Upper lobe of right lung (tissue), 1 donor: ENCODE data around the gene GNL2. TPM values are rescaled to one million over a fixed set of nuclear protein-coding genes. Genes with fewer than 3 reads are reported as not detected.

Experiments used
- ATAC-seq: fragments of 200-7000 bp; cut with Tn5 transposase; one replicate; pipeline ENCODE4 v1.9.1; 2020; ENCODE audit warnings: mild to moderate bottlenecking, moderate library complexity
- DNase-seq: peaks from one replicate; pipeline ENCODE4 v3.0.0-alpha.2; 2020
- H3K27ac ChIP-seq: fragments of 200-600 bp; one replicate; pipeline ENCODE4 v1.8.0; 2022
- H3K27me3 ChIP-seq: fragments of 200-600 bp; one replicate; pipeline ENCODE4 v1.8.0; 2022; ENCODE audit warnings: mild to moderate bottlenecking
- H3K36me3 ChIP-seq: fragments of 200-600 bp; one replicate; pipeline ENCODE4 v1.8.0; 2022
- H3K4me1 ChIP-seq: fragments of 200-600 bp; one replicate; pipeline ENCODE4 v1.8.0; 2022
- H3K4me3 ChIP-seq: fragments of 200-600 bp; one replicate; pipeline ENCODE4 v1.8.0; 2022; ENCODE audit warnings: mild to moderate bottlenecking
- H3K9me3 ChIP-seq: fragments of 200-600 bp; one replicate; pipeline ENCODE4 v1.8.0; 2022
- intact Hi-C: fragments of 100-400 bp; cut with DNase I; formaldehyde crosslinking; loops from one replicate; pipeline ENCODE4 v1.11.0; 2022
- total RNA-seq: library from RNA; stranded (reverse); fragmentation: NEBNext Ultra II Directional; extraction: Animal tissue kit (Norgen Biotek cat#: 25700); gene quantifications from one replicate; pipeline ENCODE4 v1.2.1, GENCODE V29; 2021
- TF ChIP-seq, protein P1 (sequence below): fragments of 200-600 bp; IDR thresholded peaks from one replicate; pipeline ENCODE4 v1.8.0; 2022; ENCODE audit warnings: antibody characterized with exemption
- donor health status: DM: no; HTN: yes; CAD: no; lungs with severe emphysema.

The GNL2 gene
- total RNA-seq, 1 donor from 2014 or later: 36.5 TPM

- Histone ChIP-seq H3K4me1 (peaks cover 24% of the 10 kb centered on the region), H3K9me3 (no peaks in the 10 kb centered on the region), H3K27ac (peak within 1 kb of the TSS; percentile 87), H3K36me3 (peaks cover 4% of the 10 kb centered on the region), H3K4me3 (peak within 1 kb of the TSS; percentile 52), H3K27me3 (no peaks in the 10 kb centered on the region)
- DNase-seq: peak; percentile 94
- intact Hi-C loops: no loop called here
- peak; percentile 94 for ATAC-seq
- TF ChIP-seq, protein P1, sequence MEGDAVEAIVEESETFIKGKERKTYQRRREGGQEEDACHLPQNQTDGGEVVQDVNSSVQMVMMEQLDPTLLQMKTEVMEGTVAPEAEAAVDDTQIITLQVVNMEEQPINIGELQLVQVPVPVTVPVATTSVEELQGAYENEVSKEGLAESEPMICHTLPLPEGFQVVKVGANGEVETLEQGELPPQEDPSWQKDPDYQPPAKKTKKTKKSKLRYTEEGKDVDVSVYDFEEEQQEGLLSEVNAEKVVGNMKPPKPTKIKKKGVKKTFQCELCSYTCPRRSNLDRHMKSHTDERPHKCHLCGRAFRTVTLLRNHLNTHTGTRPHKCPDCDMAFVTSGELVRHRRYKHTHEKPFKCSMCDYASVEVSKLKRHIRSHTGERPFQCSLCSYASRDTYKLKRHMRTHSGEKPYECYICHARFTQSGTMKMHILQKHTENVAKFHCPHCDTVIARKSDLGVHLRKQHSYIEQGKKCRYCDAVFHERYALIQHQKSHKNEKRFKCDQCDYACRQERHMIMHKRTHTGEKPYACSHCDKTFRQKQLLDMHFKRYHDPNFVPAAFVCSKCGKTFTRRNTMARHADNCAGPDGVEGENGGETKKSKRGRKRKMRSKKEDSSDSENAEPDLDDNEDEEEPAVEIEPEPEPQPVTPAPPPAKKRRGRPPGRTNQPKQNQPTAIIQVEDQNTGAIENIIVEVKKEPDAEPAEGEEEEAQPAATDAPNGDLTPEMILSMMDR: no peak
These were observed 39.0 kb downstream of the GNL2 start, which contains the start of gene DNALI1 for GRCh38 chr1:37556712-37557196. TSS of gene DNALI1 (plus strand) at chr1:37556940. CDS start at chr1:37556995, 55 bp downstream.

DNA sequence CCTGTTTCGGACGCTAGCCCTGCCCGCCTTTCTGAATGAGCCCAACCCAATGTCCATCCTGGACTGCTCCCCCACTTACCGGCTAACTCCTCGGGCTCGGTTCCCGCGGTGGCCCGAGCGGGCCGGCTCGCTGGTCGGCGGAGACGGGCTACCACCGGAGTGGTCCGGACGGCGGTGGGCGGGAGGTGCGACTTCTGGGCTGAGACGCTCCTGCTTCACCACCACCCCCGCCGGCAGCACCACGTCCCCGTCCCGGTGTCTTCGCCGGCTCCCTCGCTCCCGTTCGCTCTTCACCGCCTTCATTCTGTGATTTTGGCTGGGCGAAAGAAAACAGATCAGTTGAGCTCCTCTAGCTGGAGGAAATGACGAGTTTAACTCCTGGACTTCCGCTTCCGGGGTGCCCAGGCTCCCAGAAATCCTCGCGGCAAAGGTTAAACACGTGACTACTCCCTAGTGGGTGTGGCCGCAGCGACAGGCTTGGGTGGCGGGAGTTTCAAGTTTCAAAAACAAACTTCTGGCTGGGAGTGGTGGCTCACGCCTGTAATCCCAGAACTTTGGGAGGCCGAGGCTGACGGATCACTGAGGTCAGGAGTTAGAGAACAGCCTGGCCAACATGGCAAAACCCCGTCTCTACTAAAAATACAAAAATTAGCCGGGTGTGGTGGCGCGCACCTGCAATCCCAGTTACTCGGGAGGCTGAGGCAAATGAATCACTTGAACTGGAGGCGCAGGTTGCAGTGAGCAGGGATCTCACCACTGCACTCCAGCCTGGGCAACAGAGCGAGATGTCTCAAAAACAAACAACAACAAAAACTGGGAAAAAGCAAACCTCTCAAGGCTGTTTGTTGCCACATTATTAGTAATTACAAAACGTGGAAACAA lies 41.6 kb downstream of the GNL2 start, which contains the start of gene SNIP1:
Gene SNIP1 (minus strand): TSS at position 367 of the 882 bp plus-strand sequence. CDS start 64 bp downstream, at position 303.
- Histone ChIP-seq H3K27me3 (no peaks in the 10 kb centered on the region), H3K4me1 (peaks cover 28% of the 10 kb centered on the region), H3K36me3 (peaks cover 19% of the 10 kb centered on the region), H3K4me3 (peak within 1 kb of the TSS; percentile 99), H3K27ac (peak within 1 kb of the TSS; percentile 96), H3K9me3 (no peaks in the 10 kb centered on the region)
- intact Hi-C loops: no loop called here
- DNase-seq (peak; percentile 92), ATAC-seq (peak; percentile 94)
- TF ChIP-seq, protein P1: no peak

GRCh38 chr1:37553598-37553926 lies 42.2 kb downstream of the GNL2 start:
- Histone ChIP-seq H3K27ac (peak overlapping the region; percentile 96), H3K9me3 (no peaks in the 10 kb centered on the region), H3K27me3 (no peaks in the 10 kb centered on the region), H3K36me3 (peaks cover 25% of the 10 kb centered on the region), H3K4me1 (peaks cover 28% of the 10 kb centered on the region), H3K4me3 (peak overlapping the region; percentile 99)
- TF ChIP-seq, protein P1: no peak
- DNase-seq (no peak), ATAC-seq (no peak)
- intact Hi-C loops: no loop called here

- TF ChIP-seq, protein P1: no peak
- no peak for ATAC-seq
- Histone ChIP-seq H3K27ac (no peak overlapping the region), H3K36me3 (peaks cover 52% of the 10 kb centered on the region), H3K4me3 (no peak overlapping the region), H3K4me1 (peaks cover 21% of the 10 kb centered on the region), H3K27me3 (no peaks in the 10 kb centered on the region), H3K9me3 (no peaks in the 10 kb centered on the region)
- intact Hi-C loops: no loop called here
- DNase-seq: no peak
These were observed 46.4 kb downstream of the GNL2 start for GRCh38 chr1:37549341-37549740.

DNA sequence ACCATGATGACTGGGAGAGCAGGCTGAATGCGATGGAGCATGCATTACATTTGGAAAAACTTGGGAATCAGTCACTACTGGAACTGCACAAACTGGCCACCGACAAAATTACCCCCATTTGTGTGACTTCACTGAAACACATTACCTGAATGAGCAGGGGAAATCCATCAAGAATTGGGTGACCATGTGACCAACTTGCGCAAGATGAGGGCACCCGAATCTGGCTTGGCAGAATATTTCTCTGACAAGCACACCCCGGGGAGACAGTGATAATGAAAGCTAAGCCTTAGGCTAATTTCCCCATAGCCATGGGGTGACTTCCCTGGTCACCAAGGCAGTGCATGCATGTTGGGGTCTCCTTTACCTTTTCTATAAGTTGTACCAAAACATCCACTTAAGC lies 50.7 kb downstream of the GNL2 start:
- peaks cover 57% of the 10 kb centered on the region for H3K36me3 ChIP-seq

More for the DNA sequence above, 50.7 kb downstream of the GNL2 start:
- ATAC-seq (no peak), DNase-seq (no peak)
- H3K27me3 ChIP-seq: no peaks in the 10 kb centered on the region
- no peak overlapping the region for H3K27ac ChIP-seq
- intact Hi-C loops: no loop called here
- no peaks in the 10 kb centered on the region for H3K9me3 ChIP-seq
- H3K4me1 ChIP-seq: no peaks in the 10 kb centered on the region
- TF ChIP-seq, protein P1: no peak
- no peak overlapping the region for H3K4me3 ChIP-seq
